Left renal pelvis (tissue), 4 donors: Measurements from ENCODE around the gene MTPN. TPM values are rescaled to one million over a fixed set of nuclear protein-coding genes. Genes with fewer than 3 reads are reported as not detected.

ENCODE experiments used
- DNase-seq, 4 donors: peaks; one replicate each; pipeline ENCODE4 v3.0.0-alpha.2; 2013; ENCODE audit warnings: low read depth in 4 of 4, low spot score in 3 of 4
- polyA plus RNA-seq, 4 donors: library from polyadenylated mRNA; unstranded; fragments of 120-200 nt; gene quantifications; one replicate each; pipeline ENCODE4 v1.2.1, GENCODE V29; 2013; ENCODE audit not compliant: insufficient read length in 4 of 4

MTPN gene
- polyA plus RNA-seq = 100 to 1,000 TPM; 150 to 186 (median 158) TPM

- DNase-seq = peak; percentile 90 to 95 (median 92)
Observed at GRCh38 chr7:135977007-135977741, at the start of gene MTPN. Gene MTPN, minus strand, starts transcription at chr7:135977359. Its CDS starts 259 bp downstream, at chr7:135977100.

DNA sequence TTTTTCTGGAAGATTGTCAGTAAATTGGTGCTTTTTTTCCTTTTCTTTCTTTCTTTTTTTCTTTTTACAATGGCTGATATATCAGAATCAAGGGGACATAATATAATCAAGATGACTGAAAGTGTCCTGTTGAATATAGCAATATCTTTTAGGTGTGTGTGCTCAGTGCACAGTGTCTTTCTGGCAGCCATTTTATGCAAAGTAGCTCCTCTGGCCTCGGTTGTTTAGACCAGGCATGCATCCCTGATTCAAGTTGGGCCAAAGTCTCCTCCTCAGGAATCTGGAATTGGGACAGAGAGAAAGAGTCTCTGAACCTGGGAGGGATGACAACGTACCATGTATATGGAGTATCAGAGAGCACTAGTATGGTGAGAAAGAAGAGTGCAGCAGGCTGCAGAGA, 49.0 kb upstream of the MTPN start:
- DNase-seq = no peak

- DNase-seq = no peak
Observed at GRCh38 chr7:136023134-136023869, 46.1 kb upstream of the MTPN start.

DNA sequence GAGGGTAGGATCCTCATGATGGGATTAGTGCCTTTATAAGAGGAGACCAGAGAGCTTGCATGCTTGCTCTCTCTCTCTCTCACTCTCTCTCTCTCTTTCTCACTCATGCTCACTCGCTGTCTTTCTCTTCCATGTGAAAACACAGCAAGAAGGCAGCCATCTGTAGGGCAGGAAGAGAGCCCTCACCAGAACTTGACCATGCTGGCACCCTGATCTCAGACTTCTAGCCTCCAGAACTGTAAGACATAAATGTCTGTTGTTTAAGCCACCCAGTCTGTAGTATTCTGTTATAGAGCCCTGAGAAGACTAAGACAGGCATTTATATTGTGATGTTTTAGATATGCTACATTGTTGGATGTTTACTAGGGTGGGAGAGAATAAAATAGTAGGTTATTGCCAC, 43.4 kb upstream of the MTPN start:
- DNase-seq = no peak

DNA sequence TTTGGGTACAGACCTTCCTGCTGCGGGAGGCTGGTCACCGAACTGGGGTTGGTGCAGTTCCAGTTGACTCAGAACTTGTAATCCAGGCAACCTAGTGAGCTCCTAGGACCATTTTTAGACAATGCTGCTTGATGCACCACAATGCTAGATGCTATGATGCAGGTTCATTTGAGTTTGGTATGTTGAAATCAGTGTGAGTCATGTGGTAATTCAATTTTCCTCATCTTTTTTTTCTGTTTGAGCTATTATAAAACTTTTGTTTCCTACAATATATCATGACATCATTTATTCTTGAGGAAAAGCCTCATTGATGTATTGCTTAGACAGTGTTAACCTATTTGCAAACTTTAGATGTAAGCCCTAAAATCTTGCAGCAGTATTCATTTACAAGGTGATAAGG, 40.9 kb upstream of the MTPN start:
- DNase-seq = no peak

DNA sequence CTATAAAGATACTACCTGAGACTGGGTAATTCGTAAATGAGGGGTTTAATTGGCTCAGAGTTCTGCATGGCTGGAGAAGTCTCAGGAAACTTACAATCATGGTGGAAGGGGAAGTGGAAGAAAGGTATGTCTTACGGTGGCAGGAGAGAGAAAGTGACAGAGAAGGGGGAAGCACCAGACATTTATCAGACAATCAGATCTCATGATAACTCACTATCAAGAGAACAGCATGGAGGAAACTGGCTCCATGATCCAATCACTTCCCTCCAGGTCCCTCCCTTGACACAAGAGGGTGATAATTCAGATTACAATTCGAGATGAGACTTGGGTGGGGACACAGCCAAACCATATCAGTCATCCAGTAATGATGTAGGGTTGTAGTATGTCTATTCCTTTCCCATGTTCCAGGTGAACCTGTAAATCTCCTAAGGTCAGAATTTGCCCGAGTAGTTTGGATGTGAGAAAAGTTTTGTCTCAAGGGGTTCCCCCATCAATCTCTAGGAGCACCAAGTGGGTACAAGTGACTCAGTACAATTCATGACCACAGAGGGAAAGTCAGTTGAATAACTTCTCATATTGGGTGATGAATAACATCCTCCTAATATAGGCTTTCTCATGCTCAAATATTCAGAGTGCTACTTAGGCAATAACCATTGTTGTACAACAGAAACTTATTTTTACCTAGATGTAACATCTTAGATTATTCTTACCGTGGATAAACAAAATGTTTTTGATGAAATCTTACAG, 39.7 kb upstream of the MTPN start:
- DNase-seq = no peak

GRCh38 chr7:136015638-136016037, 38.5 kb upstream of the MTPN start:
- no peak for DNase-seq

DNA sequence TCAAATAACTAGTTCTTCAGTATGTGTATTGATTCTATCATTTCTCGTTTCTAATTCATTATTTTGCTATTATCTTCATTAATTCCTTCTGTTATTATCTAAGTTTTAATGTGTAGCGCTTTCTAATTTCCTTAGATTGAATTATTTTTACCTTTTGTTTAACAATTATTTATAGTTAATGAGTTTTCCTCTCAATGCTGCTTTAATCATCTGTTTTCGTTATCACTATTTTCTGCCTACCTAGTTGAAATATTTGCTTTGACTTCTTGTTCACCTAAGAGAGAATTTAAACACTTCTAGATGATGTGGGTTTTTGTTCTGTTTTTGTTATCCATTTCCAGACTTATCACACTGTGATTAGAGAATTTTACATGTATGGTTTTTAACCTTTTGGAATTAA, 37.5 kb upstream of the MTPN start:
- no peak for DNase-seq

GRCh38 chr7:136012238-136012637, 35.1 kb upstream of the MTPN start:
- DNase-seq = no peak

GRCh38 chr7:136009488-136010079, 32.4 kb upstream of the MTPN start:
- peak in 2 of 4 donors; percentile 18 to 30 for DNase-seq

DNA sequence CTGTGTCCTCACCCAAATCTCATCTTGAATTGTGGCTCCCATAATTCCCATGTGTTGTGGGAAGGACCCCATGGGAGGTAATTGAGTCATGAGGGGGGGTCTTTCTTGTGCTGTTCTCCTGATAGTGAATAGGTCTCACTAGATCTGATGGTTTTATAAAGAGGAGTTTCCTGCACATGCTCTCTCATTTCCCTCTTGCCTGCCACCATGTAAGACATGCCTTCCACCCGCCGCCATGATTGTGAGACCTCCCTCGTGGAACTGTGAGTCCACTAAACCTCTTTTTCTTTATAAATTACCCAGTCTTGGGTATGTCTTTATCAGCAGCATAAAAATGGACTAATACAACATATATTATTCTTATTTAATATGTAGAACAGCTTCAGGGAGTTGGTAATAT, 29.0 kb upstream of the MTPN start:
- no peak for DNase-seq

- DNase-seq = no peak
Observed at GRCh38 chr7:136004083-136004482, 26.9 kb upstream of the MTPN start.

DNA sequence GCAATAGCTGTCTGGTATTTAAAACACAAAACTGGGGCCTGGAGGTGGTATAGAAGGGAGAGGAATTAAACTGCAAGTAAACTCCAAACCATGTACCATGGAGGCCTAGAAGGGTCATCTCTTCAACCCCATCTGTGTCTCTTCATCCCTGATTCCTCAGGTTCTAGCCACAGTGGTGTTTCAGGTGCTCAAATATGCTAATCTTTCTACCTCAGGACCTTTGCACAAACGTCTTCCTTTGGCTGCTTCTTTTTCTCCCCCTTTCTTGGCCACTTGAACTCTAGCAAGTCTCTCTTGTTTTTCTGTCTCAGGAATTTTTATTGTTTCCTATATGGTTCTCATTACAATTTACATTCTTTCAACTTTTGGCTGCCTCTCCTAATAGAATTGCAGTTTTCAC, 25.6 kb upstream of the MTPN start:
- DNase-seq = no peak

GRCh38 chr7:136000288-136000913, 23.2 kb upstream of the MTPN start:
- DNase-seq = no peak

- no peak for DNase-seq
Observed at GRCh38 chr7:135998081-135998480, 20.9 kb upstream of the MTPN start.

GRCh38 chr7:135995748-135996147, 18.6 kb upstream of the MTPN start:
- no peak for DNase-seq

- DNase-seq = no peak
Observed at GRCh38 chr7:135994466-135995205, 17.5 kb upstream of the MTPN start.

- DNase-seq = no peak
Observed at GRCh38 chr7:135993950-135994349, 16.8 kb upstream of the MTPN start.

- DNase-seq = no peak
Observed at GRCh38 chr7:135991906-135992305, 14.7 kb upstream of the MTPN start.

DNA sequence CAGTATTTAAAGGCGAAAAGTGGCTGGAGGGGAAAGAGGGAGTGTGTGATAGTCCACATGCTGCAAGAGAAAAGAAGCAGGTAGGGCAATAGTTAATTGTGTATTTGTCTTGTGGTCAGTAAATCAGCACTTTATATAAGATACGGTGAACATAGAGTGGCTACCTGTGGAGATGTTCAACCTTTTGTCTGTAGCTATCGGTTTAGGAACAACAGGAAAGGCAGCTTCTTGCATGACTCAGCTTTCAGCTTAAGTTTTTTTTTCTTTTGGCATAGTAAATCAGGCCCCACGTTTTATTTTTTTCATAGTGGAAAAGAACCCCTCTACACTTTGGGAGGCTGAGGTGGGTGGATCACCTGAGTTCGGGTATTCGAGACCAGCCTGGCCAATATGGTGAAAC, 14.2 kb upstream of the MTPN start:
- DNase-seq = no peak
